Kidney (tissue), 14 donors: Measurements from ENCODE around the gene RNF11. TPM values are rescaled to one million over a fixed set of nuclear protein-coding genes. Genes with fewer than 3 reads are reported as not detected.

Experiments
- DNase-seq, 5 donors: peaks; one replicate each; pipeline ENCODE4 v3.0.0-alpha.2; 2013 to 2020
- FAIRE-seq: peaks from 2 replicates; lab custom pipeline; 2012; peaks lifted over from hg19 to GRCh38; lab: Jason Lieb, UNC
- H3K27ac ChIP-seq, 2 donors: one replicate each; pipeline ENCODE4 v1.7.0; 2013; ENCODE audit warnings: low read depth in 2 of 2, low read length in 2 of 2, inconsistent platforms in 1 of 2
- H3K27me3 ChIP-seq: one replicate; pipeline ENCODE4 v1.7.1; 2013; ENCODE audit warnings: low read length, inconsistent platforms; ENCODE audit not compliant: control insufficient read depth, insufficient read depth
- H3K36me3 ChIP-seq, 3 donors: one replicate each; pipeline versions ENCODE4 v1.7.0 to v1.7.1; 2013; ENCODE audit warnings: low read length in 3 of 3, control low read depth in 1 of 3, inconsistent platforms in 1 of 3; ENCODE audit not compliant: insufficient read depth in 3 of 3, control insufficient read depth in 2 of 3
- H3K4me1 ChIP-seq, 3 donors: one replicate each; pipeline versions ENCODE4 v1.7.0 to v1.7.1; 2013; ENCODE audit warnings: low read length in 3 of 3, inconsistent platforms in 1 of 3, low read depth in 1 of 3; ENCODE audit not compliant: control insufficient read depth in 2 of 3, insufficient read depth in 2 of 3
- H3K4me3 ChIP-seq, 3 donors: one replicate each; pipeline versions ENCODE4 v1.7.0 to v1.8.1; 2013; ENCODE audit warnings: low read length in 3 of 3, control low read depth in 1 of 3, inconsistent platforms in 1 of 3
- H3K9ac ChIP-seq, 3 donors: one replicate each; pipeline versions ENCODE4 v1.7.0 to v1.7.1; 2013; ENCODE audit warnings: low read length in 3 of 3, control low read depth in 1 of 3, inconsistent platforms in 1 of 3
- H3K9me3 ChIP-seq, 3 donors: one replicate each; pipeline versions ENCODE4 v1.7.0 to v1.7.1; 2013; ENCODE audit warnings: low read length in 3 of 3, control low read depth in 1 of 3, inconsistent platforms in 1 of 3; ENCODE audit not compliant: control insufficient read depth in 2 of 3, insufficient read depth in 1 of 3
- intact Hi-C: fragments of 100-400 bp; cut with DNase I; formaldehyde crosslinking; loops from one replicate; pipeline ENCODE4 v1.11.1; 2022
- polyA plus RNA-seq: library from polyadenylated mRNA; stranded (reverse); fragments of 350-450 nt; fragmentation: Illumina TruSeq; extraction: RNeasy Lipid Tissue Mini Kit (QIAGEN cat#74804); gene quantifications from one replicate; pipeline ENCODE4 v1.2.3, GENCODE V29; 2014; ENCODE audit warnings: low read depth, low replicate concordance; ENCODE audit not compliant: insufficient read depth
- total RNA-seq: library from RNA; stranded (reverse); fragmentation: NEBNext Ultra II Directional; extraction: Animal tissue kit (Norgen Biotek cat#: 25700); gene quantifications from one replicate; pipeline ENCODE4 v1.2.1, GENCODE V29; 2021
- TF ChIP-seq, protein P1 (sequence below): IDR thresholded peaks from 3 replicates; pipeline ENCODE4 v1.5.1; 2012; ENCODE audit warnings: mild to moderate bottlenecking, moderate library complexity, borderline replicate concordance; ENCODE audit not compliant: insufficient read depth; ENCODE audit errors: extremely low read depth
- donor health status: control.
- donor health status: control.
- donor health status: control.
- donor health status: control.
- donor health status: control.
- donor health status: DM: yes; HTN: yes; CAD: no.
- donor health status: Normal renal cell carcinoma (clear cell type).

The RNF11 gene
- total and polyA plus RNA-seq, 2 donors from 2014 or later: 62.5 to 105 TPM

DNA sequence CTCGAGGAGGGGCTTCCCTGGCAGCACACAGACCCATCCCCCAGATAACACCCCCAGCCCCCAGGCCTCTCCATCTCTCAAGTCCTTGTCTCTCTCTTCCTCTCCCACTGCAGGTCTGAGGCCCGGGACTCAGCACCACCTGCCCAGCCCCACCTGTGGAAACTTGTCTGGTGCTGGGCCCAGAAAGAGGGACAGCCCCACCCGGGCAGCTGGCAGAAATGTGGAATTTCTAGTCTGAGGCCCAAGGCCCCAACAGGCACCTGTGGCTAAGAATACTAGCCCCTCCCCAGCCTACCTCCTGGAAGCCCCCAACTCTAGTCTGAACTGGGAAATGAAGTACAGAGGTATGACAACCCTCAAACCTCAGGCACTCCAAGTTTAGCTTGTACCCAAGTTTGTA lies 78.9 kb downstream of the RNF11 start:
- intact Hi-C loops: no loop called here
- peaks cover 0 to 23% (median 17%) of the 10 kb centered on the region in 3 donors for H3K4me1 ChIP-seq
- no peak overlapping the region for H3K4me3 ChIP-seq
- no peaks in the 10 kb centered on the region for H3K36me3 ChIP-seq
- peak overlapping the region in 1 of 3 donors; percentile 30 for H3K9ac ChIP-seq
- FAIRE-seq (no peak), DNase-seq (peak in 3 of 5 donors; percentile 39 to 78 (median 44))
- H3K27me3 ChIP-seq: no peaks in the 10 kb centered on the region
- no peaks in the 10 kb centered on the region for H3K9me3 ChIP-seq
- TF ChIP-seq, protein P1, sequence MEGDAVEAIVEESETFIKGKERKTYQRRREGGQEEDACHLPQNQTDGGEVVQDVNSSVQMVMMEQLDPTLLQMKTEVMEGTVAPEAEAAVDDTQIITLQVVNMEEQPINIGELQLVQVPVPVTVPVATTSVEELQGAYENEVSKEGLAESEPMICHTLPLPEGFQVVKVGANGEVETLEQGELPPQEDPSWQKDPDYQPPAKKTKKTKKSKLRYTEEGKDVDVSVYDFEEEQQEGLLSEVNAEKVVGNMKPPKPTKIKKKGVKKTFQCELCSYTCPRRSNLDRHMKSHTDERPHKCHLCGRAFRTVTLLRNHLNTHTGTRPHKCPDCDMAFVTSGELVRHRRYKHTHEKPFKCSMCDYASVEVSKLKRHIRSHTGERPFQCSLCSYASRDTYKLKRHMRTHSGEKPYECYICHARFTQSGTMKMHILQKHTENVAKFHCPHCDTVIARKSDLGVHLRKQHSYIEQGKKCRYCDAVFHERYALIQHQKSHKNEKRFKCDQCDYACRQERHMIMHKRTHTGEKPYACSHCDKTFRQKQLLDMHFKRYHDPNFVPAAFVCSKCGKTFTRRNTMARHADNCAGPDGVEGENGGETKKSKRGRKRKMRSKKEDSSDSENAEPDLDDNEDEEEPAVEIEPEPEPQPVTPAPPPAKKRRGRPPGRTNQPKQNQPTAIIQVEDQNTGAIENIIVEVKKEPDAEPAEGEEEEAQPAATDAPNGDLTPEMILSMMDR: no peak
- H3K27ac ChIP-seq: peak overlapping the region; percentile 57 to 87

DNA sequence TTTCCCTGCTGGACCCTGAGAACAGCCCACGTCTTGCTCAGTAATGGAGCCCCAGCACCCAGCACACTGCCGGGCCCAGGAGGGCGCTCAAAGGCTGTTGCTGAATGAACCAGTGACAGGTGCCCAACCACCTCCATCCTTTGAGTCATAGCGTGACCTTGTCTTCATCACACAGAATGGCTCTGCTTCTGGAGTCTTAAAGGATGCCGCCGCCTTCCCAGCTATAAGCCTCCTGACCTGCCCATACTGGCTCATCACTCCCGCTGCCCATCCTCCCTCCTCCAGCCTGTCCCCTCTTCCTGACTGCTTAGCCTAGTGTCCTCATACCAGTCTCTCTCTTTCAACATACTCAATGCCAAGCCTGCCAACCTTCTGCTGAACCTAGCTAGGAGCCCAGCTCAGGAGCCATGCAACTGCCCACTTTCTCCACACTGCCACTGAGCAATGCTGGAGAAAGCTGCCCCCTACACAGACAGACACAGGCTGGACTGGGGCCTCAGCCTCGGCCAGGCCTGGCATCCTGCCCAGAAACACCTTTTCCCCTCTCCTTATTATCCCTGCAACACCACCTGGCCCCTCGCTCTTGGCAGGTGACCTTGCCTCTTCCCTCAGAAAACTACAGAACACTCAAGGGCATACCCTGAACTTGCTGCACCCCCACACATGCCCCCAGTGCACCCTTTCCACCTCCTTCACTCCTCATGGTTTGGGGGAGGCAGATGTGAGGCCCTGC lies 80.2 kb downstream of the RNF11 start:
- H3K27ac ChIP-seq: peak overlapping the region; percentile 14 to 57
- H3K36me3 ChIP-seq: no peaks in the 10 kb centered on the region
- no peak overlapping the region for H3K9ac ChIP-seq
- FAIRE-seq (no peak), DNase-seq (peak in 2 of 5 donors; percentile 25 to 47)
- H3K9me3 ChIP-seq: no peaks in the 10 kb centered on the region
- H3K4me3 ChIP-seq: no peak overlapping the region
- intact Hi-C loops: no loop called here
- TF ChIP-seq, protein P1: no peak
- H3K27me3 ChIP-seq: no peaks in the 10 kb centered on the region
- H3K4me1 ChIP-seq: peaks cover 0 to 23% (median 17%) of the 10 kb centered on the region in 3 donors

- peak overlapping the region; percentile 14 to 57 for H3K27ac ChIP-seq
- TF ChIP-seq, protein P1: no peak
- no peaks in the 10 kb centered on the region for H3K27me3 ChIP-seq
- FAIRE-seq (no peak), DNase-seq (peak in 2 of 5 donors; percentile 36 to 50)
- intact Hi-C loops: no loop called here
- H3K36me3 ChIP-seq: no peaks in the 10 kb centered on the region
- H3K4me3 ChIP-seq: no peak overlapping the region
- H3K9ac ChIP-seq: peak overlapping the region in 1 of 3 donors; percentile 26
- H3K4me1 ChIP-seq: peaks cover 0 to 23% (median 17%) of the 10 kb centered on the region in 3 donors
- H3K9me3 ChIP-seq: no peaks in the 10 kb centered on the region
Observed at GRCh38 chr1:51316846-51317120, 80.7 kb downstream of the RNF11 start.
